NB4 (cell line): ENCODE measurements around the gene EGFLAM.

ENCODE experiments used
- CTCF ChIP-seq: IDR thresholded peaks from one replicate; pipeline ENCODE4 v1.5.1; 2012; ENCODE audit warnings: low read depth, low read length
- MAX ChIP-seq: IDR thresholded peaks from 2 replicates; pipeline ENCODE4 v1.6.1; 2011; ENCODE audit warnings: low read depth, low read length
- POLR2A ChIP-seq: IDR thresholded peaks from 2 replicates; pipeline ENCODE4 v1.6.1; 2011; ENCODE audit warnings: mild to moderate bottlenecking; ENCODE audit not compliant: insufficient read length; ENCODE audit errors: extremely low read depth

GRCh38 chr5:38420691-38421390 is 162.5 kb downstream of the EGFLAM start:
- TF ChIP-seq CTCF (peak; percentile 84), POLR2A (no peak), MAX (peak; percentile 17; the same call in 1 of the 2 replicates)
